NCI-H446 treated with DMSO at 0.1 percent for 48 hours (cell line): Measurements from ENCODE around the gene SEMA3C.
A peak's percentile ranks its signal among the peaks of the same experiment; 100 is the strongest.
"Not testable (repeated sequence)": the region's sequence is repeated elsewhere in the genome, so short reads cannot be mapped to it uniquely, and the experiment has no call there.

ENCODE experiments used
- DNase-seq: peaks from one replicate; lab custom pipeline; 2025; lab: John Stamatoyannopoulos, UW

Gene SEMA3C

DNA sequence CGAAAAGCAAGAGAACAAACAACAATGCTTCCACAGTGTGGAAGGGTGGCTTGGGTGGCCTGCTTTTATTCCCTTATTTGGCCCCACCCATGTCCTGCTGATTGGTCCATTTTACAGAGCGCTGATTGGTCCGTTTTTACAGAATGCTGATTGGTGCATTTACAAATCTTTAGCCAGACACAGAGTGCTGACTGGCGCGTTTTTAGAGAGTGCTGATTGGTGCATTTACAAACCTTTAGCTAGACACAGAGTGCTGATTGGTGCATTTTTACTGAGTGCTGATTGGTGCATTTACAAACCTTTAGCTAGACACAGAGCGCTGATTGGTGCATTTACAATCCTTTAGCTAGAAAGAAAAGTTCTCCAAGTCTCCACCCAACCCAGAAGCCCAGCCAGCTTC, 8.1 kb upstream of the SEMA3C start:
- not testable (repeated sequence) for DNase-seq

DNA sequence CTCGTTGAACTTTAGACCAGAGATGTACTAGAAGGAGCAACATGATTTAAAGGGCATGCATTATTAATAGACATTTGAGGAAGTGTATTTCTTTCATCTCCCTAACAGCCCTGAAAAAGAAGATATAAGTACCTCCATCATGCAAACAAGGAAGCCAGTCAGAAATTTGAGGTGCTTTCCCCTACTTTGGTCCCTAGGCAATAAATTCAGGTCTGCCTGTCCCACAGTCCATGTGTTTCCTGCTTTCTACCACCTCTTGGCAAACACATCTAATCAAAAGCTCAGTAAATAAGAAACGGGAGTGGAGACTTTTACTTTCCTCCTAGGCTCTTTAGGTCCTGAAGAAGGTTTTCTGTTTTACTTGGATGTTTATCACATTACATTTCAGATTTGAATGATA, 5.2 kb upstream of the SEMA3C start:
- DNase-seq: no peak

DNA sequence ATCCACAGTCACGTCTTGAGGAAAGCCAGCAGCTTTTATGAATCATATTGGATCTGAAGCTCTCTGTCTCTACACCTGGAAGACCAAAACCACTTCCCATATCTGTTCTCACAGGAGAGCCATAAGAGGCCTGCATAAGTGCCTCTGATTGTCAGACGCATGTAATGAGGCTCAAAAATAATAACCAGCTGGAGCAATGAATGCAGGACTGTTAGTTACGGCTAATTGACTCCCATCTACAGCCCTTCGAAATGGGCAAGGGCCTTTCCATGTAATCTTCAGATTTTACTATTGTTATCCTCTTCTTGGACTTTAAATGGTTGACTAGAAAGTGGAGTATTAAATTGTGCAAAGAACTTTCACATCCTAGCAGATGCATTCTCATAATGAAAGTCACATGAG, 4.4 kb upstream of the SEMA3C start:
- DNase-seq: peak; percentile 32

DNA sequence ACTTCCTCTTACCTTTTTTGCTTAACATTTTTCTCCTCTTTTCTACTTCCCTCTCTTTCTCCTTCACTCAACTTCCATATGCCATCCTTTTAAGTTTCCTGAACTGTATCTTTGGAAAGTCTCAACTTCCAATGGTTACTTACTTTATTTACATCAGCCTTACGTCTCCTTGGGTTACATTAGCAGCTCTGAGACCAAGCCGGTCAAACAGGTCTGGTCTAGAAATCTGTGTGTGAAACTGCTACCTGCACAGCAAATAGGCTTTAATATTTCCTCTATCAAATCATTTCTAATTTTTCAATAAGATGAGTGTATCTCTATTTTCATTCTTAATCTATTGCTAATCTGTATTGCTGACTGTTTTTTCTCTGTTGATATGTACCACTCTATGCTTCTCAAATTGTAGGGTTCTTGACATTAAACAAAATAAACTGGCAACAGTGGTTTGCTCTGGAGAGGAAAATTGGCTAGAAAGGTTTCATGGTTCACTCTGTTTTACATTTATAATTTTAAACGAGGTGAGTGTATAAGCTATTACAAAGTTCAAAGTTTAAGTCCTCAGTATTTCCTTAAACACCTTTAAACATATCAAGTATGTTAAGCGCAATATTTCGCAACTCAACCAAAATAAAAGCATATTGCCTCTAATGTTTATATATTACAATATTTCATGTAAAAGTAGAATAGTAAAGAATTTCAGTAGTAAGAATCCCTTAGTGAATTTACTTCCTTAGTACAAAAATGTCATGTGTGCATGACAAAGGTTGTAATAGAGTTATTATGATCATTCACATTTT, 3.6 kb upstream of the SEMA3C start:
- no peak for DNase-seq

DNA sequence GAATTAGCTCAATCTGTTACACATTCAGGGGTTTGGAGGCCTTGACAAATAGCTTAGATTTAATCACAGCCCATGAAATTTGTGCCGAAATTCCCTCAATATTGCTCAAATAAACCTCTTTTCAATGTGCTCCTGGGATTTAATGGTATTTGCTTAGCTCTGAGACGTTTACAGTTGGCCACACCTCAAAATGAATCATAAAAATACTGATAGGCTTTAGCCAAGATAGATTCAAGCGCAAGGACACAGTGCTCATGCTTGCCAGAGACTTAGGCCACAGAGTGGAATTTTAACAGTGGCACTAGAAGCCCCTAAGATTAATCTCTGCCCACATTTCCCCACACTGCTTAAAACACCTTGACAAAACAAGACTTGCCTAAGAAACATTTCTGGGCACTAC, 2.3 kb upstream of the SEMA3C start:
- no peak for DNase-seq

DNA sequence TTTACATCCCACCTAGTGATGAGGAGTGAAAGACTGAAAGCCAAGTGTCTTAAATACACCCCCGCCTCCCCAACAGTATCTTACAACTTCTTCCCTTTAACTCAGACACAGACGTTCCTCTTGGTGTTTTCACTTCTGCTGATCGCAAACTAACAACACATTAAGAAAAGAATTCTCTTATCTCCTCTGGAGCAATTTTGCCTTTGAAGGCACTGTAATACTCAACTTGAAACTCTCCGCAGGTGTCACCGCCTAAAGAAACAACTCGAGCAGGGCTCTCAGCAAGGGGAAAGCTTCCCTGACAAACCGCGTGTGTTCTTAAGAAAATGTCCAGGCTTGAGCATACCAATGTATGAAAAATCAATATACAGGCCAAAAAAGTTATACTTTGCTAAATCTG, 452 bp downstream of the SEMA3C start:
- DNase-seq: no peak

DNA sequence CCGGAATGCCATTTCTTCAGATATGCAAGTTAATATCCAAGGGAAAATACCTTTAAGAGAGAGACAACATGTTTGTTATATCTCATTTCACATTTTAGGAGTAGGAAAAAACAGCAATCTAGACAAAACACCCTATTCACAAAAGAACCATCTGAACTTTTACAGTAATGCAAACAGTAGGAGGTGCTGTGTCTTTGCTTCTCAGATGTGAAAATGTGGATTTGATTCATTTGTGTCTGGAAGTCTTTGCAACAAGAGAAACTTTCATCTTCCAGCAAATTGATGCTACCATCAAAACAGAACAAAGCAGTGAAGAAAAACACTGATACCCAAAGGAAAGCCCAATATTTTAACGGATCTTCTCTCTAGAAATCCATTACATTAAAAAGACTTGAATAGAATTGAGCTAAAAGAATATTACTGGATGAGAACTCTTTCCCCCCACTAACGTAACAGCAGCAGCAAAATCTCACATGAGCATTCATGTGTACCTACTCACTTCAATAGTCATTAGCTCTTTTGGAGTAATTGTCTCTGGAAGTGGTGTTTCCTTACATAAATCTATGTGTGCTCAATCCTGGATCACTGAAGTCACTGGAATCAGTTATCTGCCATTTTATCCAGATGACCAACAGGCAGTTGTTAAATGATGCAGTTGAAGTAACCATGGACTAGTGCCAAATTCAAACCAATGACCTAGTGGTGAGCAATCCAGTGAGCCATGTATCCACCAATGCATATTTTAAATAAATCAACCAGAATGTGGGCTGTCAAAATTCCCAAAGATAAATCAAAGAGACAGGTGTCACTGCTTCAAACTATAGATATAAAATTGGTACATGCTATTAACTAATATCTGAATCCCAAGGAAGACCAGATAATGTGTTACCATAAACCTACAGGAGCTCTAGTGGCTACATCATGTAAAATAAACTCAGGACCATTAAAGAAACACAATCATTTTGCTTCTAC, 1.8 kb downstream of the SEMA3C start:
- peak; percentile 5 for DNase-seq

DNA sequence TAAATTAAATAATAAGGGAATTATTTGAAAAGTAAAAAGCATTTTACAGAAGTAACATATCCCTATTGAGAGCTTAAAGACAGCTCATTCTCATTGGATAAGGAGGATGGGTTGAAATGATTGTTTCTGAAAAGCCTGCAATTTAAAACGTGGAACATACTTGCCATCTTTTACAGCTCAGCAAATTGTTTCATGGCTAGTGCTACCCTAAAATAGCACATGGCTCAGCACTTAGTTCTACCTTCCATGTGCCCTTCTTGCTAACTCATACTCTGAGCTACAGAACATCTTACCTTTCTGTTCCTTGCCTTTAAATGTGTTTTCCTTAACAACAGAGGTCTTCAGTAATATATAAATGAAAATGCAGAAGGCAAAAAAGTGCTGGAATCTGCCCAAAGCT, 8.6 kb downstream of the SEMA3C start:
- DNase-seq: no peak

DNA sequence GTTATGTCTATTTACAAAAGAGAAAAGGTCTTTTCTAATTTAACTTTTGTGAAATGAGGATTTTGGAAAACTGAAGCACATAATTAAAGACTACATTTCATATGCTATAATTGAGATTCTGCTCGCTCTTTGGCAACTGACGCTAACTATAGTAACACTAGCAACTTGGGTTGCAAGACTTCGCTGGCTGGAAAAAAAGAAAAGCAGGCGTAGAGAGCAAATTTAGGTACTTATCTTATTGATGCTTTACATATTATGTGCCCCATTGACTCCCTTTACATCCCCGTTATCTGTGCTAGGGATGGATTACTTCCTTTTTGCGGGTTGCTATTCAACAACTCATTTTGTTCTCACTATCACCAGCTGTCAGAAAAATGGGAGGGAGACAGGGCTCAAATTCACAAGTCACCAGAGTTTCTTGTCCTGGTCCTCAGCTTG, 10.5 kb downstream of the SEMA3C start:
- no peak for DNase-seq

DNA sequence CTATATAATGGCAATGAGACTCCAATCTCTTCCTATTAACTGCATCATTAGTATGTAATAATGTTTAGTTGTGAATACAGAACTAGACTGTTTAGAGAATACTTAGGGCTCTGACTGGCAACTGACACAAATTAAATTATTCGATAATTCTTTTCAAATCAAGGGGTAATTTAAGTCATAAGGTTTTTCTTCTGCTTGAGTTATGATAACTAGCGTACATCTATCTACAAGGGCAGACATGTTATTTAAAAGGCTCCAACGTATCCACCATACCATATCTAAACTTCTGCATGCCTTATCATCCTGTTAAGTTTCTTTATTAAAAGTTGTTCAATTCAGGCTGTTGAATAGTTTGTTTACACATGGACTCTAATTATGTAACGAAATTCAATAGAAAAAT, 11.2 kb downstream of the SEMA3C start:
- no peak for DNase-seq

DNA sequence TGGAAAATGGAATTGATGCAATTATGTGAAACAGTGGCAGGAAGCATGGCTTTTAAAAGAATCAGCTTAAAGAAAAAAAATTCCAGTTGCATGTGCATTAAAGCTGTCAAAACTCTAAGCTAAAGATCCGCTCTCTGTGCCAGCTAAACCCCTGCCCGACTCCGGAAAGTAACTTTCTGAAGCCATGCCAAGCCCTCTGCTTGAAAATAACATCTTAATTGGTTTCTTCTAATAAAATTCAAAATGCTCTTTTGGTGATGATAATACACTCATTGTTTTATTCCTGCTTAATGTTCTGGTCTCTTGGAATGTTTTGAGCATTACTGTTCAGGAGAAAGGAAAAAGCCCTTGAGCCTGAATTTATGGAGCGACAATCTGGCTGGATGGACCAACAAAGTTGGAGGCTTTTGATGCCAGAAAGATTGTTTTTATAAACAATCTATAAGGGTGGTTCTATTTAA, 11.7 kb downstream of the SEMA3C start:
- no peak for DNase-seq

DNA sequence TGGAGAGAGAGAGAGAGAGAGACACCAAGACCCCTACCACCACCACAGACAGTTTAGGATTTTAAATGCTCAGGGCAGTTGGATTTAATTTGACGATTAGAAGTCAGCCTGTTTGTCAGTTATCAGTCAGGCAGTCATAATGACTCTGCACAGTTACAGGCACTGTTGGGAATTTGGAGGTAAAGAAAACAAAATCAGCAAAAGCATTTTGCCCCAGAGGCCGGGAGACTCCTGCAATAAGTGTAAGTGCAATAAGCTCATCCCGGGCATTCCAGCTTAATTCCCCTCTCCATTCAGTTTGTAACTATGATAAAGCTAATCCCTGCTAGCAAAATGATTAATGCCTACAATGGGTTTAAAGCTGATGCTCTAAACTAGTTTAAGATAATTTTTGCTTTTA, 13.5 kb downstream of the SEMA3C start:
- DNase-seq: no peak

DNA sequence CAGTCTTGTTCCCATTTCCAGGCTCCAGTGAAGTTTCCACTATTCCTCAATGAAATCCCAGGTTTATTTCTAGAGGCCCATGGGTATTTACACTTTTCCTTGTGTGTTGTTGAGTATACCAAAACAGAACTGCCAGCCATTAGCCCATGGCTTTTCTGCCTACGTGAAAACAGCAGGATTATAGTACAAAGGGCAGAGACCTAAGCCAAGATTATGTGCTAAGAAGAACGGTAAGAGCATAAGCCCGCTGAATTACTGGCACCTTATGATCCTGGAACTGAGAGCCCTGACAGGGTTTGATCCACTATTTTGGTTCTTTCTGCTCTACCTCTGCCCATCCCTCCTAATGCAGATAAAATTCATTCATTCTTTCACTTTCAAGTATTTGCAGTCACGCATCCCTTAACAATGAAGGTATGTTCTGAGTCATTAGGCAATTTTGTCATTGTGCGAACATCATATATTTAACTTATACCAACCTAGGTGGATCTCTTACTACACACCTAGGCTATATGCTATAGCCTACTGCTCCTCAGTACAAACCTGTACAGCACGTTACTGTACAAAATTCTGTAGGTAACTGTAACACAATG, 16.0 kb downstream of the SEMA3C start:
- no peak for DNase-seq

DNA sequence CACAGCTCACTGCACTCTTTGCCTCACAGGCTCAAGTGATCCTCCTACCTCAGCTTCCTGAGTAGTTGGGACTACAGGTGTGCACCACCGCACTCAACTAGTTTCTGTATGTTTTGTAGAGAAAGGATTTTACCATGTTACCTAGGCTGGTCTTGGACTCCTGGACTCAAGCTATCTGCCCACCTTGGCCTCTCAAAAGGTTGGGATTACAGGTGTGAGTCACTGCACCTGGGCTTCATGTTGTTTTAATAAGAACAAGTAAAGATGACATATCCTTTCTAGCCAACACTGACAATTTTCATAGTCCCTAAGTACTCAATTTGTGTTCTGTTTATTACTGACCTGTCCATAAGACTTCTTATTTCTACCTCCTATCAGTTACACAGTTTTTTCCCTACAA, 16.8 kb downstream of the SEMA3C start:
- no peak for DNase-seq

DNA sequence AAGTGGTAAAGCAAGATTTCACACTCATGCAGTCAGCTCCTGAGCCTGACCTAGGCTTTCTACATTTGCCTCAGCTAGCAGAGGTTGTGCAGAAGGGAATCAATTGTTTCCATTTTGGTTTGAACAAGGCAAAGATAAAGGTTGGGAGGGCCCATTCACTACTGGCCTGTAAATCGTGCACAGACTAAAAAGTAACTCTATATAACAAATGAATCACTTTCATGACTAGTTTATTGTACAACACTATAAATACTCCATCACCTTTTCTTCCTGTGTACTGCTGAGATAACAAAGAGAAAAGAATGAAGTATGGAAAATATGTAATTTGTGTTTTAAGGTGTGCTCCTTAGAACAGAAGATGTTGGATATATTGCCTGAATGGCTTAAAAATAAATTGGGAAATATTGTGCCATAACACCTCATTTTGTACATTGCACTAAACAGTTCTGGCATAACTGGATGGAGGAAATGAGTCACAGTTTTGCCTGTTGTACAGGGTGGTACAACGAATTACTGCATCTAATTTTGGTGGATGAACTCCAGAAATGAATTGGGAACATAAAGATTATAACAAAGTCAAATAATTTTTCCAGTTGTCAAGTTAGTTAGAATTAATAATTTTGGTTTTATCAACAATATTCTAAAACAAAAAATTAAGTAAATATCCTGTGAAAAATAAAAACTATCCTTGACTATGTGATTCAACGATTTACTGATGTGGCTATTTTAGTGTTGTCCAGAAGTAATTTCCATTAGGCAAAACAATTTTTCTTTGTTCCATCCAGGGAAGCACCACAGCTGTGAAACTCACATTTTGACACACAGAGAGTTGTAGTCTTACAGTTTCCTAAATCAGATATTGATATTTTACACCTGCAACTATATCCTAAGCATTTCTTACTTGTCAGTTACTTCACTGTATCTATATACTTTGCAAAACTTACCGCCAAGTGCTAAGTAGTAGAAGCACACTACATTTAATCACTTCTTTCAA, 18.0 kb downstream of the SEMA3C start:
- DNase-seq: no peak

DNA sequence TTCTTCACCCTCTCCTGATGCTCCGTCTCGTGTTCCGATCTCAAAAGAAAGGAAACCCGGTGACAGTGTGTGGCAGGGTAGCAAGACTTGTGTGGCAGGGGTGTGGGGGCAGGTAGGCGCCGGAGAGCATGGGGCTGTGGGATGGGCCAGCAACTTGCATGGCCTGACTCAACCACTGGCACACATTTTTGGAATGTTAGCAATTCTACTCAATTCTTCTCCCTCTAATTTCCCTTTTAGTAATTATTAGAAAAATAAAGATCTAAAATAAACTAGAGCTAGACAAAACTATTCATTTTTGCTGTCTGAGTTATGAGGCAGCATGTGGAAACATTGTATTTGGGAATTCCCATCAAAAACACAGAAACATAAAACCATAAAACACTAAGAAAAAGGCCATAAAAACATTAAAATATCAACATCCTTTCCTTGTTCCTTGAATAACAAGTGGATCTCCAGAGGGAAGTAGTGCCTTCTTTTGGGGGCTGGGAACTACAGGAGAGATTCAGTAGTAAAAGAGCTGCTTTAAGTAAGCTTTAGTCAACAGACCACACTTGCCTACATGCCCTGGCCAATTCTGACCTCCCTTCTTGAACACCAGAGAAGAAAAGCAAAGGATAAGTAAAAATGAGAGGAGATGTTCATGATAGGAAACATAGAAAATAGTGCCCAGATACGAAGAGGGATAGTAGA, 21.8 kb downstream of the SEMA3C start:
- DNase-seq: no peak

DNA sequence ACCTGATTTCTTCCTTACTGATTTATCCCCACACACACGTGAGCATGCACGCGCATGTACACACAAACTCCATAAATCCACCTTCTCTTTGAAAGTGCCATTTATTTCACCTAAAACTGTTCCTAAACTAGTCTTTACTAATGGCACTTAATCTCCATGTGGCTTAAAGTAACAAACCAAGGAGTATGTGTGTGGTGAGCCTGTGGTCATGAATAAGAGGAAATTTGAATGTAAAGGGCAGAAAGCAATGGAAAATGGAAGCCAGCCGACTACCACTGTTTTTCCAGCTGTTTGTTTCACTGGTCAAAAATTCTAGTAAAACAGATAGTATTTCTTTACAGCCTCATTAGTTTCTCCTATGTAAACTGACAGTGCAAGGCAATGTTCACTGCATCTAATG, 23.8 kb downstream of the SEMA3C start:
- DNase-seq: no peak

DNA sequence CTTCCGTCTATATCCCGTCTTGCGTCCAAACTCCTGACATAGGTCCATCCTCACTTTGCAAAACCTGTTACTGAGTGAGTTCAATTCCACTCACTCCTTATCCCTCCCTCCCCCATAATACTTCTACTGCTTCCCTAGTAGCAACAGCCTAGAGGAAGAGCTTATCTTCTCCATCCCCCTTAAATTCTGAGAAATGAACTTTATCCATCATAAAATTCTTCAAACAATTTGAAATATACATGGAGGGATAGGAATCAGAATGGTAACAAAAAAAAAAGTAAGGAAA, 27.6 kb downstream of the SEMA3C start:
- no peak for DNase-seq

DNA sequence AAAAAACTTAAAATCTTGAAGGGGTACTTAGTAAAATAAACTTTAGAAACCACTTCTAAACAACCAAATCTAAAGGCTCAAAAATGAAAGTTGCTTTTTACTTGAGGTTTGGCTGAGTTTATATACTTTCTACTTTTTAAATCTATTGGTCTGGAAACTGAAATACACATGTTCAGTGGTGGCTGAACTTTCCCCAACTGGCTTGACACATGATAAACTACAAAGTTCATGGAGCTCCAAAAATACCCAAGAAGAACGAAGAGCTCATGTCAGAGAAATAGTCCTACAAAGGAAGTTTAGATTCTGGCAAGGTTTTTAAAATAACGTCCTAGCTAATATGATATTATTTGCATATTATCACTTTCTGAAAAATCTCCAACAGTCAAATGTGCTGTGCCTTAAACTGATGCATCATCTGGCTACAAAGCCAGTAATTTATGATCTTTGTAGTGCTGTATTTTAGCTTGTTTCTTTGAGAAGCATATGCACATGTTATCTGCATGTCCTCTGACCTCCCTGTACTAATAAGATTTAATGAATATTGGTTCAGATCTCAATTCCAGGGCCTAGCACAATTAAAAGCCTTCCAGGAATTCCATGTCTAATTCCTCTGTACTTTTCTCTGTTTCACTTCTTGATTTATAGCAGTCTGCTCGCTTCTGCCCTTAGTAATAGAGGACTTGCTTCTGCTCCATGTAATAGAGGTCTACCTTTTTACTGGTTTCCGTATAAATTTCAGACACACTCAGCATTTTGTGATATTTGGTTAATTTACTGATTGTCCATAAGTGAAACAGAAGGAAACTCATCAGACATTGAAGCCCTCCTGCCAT, 28.2 kb downstream of the SEMA3C start:
- no peak for DNase-seq

DNA sequence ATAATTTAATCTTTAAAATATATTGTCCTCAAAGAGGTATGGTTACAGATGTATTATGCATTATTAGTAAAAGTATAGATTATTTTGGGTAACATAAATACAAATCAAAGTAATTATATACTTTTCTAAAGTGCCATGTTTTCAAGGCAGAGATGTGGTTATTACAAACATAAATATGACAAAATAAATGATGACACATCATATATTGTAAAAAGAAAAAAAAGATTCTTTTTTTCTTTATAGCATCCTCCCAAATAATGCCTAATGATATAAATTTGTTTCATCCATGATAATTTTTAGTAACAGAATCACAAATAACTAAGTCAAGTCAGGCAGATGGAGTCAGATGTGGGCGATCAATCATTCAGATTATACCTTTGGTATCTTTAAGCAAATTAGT, 29.3 kb downstream of the SEMA3C start:
- DNase-seq: no peak
